Keratinocyte (primary cell): ENCODE measurements around the gene PPP1R3F.

Experiments
- EZH2 ChIP-seq: IDR thresholded peaks from one replicate; pipeline ENCODE4 v1.6.1; 2012; ENCODE audit warnings: inconsistent platforms, mild to moderate bottlenecking, low read length, moderate library complexity
- TF ChIP-seq, protein P1 (sequence below), 3 experiments: IDR thresholded peaks in 1 of 3; conservative IDR thresholded peaks in 1 of 3; optimal IDR thresholded peaks in 1 of 3; 2 replicates in 2 of 3; 3 replicates in 1 of 3; pipeline versions ENCODE3 to v1.5.1; 2011; ENCODE audit warnings: low read length in 3 of 3, mild to moderate bottlenecking in 3 of 3, moderate library complexity in 2 of 3, control low read depth in 1 of 3, inconsistent platforms in 1 of 3; ENCODE audit not compliant: insufficient read depth in 2 of 3; ENCODE audit errors: extremely low read depth in 1 of 3

DNA sequence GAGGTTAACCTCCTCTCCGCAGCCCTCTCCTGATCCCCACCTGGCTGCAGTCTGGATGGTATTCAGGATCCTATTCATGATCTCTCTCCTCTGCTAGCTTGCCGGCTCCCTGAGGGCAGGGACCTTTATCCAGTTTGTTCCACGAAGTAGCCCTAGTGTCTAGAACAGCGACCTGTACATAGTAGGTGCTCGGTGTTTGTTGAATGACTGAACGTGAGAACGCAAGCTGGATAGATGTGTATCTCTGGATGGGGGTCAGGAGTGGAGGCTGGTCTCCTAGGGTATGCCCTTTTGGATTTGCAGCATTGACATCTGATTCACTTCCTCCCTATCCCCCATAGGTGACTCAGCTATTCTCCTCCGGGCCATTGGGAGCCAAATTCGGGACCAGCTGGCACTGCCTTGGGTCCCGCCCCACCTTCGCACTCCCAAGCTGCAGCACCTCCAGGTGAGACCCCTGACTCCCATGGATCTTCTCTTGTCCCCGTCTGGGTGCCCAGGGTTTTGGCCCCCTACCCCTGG lies 27.0 kb upstream of the PPP1R3F start:
- TF ChIP-seq, protein P1, sequence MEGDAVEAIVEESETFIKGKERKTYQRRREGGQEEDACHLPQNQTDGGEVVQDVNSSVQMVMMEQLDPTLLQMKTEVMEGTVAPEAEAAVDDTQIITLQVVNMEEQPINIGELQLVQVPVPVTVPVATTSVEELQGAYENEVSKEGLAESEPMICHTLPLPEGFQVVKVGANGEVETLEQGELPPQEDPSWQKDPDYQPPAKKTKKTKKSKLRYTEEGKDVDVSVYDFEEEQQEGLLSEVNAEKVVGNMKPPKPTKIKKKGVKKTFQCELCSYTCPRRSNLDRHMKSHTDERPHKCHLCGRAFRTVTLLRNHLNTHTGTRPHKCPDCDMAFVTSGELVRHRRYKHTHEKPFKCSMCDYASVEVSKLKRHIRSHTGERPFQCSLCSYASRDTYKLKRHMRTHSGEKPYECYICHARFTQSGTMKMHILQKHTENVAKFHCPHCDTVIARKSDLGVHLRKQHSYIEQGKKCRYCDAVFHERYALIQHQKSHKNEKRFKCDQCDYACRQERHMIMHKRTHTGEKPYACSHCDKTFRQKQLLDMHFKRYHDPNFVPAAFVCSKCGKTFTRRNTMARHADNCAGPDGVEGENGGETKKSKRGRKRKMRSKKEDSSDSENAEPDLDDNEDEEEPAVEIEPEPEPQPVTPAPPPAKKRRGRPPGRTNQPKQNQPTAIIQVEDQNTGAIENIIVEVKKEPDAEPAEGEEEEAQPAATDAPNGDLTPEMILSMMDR (optimal IDR thresholded peaks at IDR 0.05 in 1 of 3, IDR thresholded peaks at IDR 0.05 in 1 of 3, conservative IDR thresholded peaks at IDR 0.05 in 1 of 3; ENCODE audit: extremely low read depth in 1 of 3, insufficient read depth in 2 of 3, low read length in 3 of 3) = no peak
- no peak for TF ChIP-seq EZH2
